Measurements from ENCODE around the gene EFL1. TPM values are rescaled to one million over a fixed set of nuclear protein-coding genes. Genes with fewer than 3 reads are reported as not detected.

Gene EFL1
- total and polyA plus RNA-seq, 2 of the 8 experiments (the other 6 are each of a cell fraction or from before 2014, with no cell fraction given), result 10.8 to 31.5 TPM

DNA sequence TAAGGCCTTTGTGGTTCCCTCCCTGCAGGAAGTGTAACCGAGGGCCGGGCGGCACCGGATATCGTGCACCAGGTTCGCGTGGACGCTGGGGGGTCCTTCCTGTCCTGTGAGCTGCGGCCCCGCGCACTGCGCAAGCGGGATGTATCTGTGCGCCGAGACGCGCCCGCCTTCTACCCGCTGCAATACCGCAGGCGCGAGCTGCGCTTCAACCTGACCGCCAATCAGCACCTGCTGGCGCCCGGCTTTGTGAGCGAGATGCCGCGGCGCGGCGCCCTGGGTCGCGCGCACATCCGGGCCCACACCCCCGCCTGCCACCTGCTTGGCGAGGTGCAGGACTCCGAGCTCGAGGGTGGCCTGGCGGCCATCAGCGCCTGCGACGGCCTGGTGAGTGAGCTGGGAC lies 36.0 kb upstream of the EFL1 start (continued):
- TF ChIP-seq, protein P1, sequence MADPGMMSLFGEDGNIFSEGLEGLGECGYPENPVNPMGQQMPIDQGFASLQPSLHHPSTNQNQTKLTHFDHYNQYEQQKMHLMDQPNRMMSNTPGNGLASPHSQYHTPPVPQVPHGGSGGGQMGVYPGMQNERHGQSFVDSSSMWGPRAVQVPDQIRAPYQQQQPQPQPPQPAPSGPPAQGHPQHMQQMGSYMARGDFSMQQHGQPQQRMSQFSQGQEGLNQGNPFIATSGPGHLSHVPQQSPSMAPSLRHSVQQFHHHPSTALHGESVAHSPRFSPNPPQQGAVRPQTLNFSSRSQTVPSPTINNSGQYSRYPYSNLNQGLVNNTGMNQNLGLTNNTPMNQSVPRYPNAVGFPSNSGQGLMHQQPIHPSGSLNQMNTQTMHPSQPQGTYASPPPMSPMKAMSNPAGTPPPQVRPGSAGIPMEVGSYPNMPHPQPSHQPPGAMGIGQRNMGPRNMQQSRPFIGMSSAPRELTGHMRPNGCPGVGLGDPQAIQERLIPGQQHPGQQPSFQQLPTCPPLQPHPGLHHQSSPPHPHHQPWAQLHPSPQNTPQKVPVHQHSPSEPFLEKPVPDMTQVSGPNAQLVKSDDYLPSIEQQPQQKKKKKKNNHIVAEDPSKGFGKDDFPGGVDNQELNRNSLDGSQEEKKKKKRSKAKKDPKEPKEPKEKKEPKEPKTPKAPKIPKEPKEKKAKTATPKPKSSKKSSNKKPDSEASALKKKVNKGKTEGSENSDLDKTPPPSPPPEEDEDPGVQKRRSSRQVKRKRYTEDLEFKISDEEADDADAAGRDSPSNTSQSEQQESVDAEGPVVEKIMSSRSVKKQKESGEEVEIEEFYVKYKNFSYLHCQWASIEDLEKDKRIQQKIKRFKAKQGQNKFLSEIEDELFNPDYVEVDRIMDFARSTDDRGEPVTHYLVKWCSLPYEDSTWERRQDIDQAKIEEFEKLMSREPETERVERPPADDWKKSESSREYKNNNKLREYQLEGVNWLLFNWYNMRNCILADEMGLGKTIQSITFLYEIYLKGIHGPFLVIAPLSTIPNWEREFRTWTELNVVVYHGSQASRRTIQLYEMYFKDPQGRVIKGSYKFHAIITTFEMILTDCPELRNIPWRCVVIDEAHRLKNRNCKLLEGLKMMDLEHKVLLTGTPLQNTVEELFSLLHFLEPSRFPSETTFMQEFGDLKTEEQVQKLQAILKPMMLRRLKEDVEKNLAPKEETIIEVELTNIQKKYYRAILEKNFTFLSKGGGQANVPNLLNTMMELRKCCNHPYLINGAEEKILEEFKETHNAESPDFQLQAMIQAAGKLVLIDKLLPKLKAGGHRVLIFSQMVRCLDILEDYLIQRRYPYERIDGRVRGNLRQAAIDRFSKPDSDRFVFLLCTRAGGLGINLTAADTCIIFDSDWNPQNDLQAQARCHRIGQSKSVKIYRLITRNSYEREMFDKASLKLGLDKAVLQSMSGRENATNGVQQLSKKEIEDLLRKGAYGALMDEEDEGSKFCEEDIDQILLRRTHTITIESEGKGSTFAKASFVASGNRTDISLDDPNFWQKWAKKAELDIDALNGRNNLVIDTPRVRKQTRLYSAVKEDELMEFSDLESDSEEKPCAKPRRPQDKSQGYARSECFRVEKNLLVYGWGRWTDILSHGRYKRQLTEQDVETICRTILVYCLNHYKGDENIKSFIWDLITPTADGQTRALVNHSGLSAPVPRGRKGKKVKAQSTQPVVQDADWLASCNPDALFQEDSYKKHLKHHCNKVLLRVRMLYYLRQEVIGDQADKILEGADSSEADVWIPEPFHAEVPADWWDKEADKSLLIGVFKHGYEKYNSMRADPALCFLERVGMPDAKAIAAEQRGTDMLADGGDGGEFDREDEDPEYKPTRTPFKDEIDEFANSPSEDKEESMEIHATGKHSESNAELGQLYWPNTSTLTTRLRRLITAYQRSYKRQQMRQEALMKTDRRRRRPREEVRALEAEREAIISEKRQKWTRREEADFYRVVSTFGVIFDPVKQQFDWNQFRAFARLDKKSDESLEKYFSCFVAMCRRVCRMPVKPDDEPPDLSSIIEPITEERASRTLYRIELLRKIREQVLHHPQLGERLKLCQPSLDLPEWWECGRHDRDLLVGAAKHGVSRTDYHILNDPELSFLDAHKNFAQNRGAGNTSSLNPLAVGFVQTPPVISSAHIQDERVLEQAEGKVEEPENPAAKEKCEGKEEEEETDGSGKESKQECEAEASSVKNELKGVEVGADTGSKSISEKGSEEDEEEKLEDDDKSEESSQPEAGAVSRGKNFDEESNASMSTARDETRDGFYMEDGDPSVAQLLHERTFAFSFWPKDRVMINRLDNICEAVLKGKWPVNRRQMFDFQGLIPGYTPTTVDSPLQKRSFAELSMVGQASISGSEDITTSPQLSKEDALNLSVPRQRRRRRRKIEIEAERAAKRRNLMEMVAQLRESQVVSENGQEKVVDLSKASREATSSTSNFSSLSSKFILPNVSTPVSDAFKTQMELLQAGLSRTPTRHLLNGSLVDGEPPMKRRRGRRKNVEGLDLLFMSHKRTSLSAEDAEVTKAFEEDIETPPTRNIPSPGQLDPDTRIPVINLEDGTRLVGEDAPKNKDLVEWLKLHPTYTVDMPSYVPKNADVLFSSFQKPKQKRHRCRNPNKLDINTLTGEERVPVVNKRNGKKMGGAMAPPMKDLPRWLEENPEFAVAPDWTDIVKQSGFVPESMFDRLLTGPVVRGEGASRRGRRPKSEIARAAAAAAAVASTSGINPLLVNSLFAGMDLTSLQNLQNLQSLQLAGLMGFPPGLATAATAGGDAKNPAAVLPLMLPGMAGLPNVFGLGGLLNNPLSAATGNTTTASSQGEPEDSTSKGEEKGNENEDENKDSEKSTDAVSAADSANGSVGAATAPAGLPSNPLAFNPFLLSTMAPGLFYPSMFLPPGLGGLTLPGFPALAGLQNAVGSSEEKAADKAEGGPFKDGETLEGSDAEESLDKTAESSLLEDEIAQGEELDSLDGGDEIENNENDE (IDR thresholded peaks at IDR 0.05; ENCODE audit: insufficient replicate concordance, low read length), result no peak
- TF ChIP-seq POLR2AphosphoS5 (IDR thresholded peaks at IDR 0.05; ENCODE audit: low read depth, low read length) (no peak), TBP (IDR thresholded peaks at IDR 0.05; ENCODE audit: low read depth, low read length) (no peak), SP2 (IDR thresholded peaks at IDR 0.05; ENCODE audit: low read length) (no peak)
